HG03354 (cell line): ENCODE measurements around the gene PLEKHA6.
"Not testable (repeated sequence)": the region's sequence is repeated elsewhere in the genome, so short reads cannot be mapped to it uniquely, and the experiment has no call there.

ENCODE experiments used
- ATAC-seq: cut with Tn5 transposase; IDR thresholded peaks from one replicate; pipeline ENCODE4 v1.9.1; 2021; ENCODE audit warnings: mild to moderate bottlenecking; ENCODE audit not compliant: unreplicated experiment, poor library complexity, severe bottlenecking

PLEKHA6 gene

GRCh38 chr1:204341380-204341779 is 18.3 kb downstream of the PLEKHA6 start:
- ATAC-seq = no peak

GRCh38 chr1:204340081-204340889 is 19.4 kb downstream of the PLEKHA6 start:
- ATAC-seq = no peak

GRCh38 chr1:204339541-204339940 is 20.2 kb downstream of the PLEKHA6 start:
- no peak for ATAC-seq

GRCh38 chr1:204338997-204339396 is 20.7 kb downstream of the PLEKHA6 start:
- ATAC-seq = no peak

- ATAC-seq = no peak
Measured at GRCh38 chr1:204338360-204338759, 21.4 kb downstream of the PLEKHA6 start.

- ATAC-seq = no peak
Measured at GRCh38 chr1:204337583-204337982, 22.1 kb downstream of the PLEKHA6 start.

- ATAC-seq = no peak
Measured at GRCh38 chr1:204337036-204337429, 22.7 kb downstream of the PLEKHA6 start.

GRCh38 chr1:204336421-204337035 is 23.2 kb downstream of the PLEKHA6 start:
- ATAC-seq = no peak

- ATAC-seq = no peak
Measured at GRCh38 chr1:204335533-204335932, 24.2 kb downstream of the PLEKHA6 start.

- ATAC-seq = no peak
Measured at GRCh38 chr1:204335085-204335484, 24.6 kb downstream of the PLEKHA6 start.

GRCh38 chr1:204334455-204334854 is 25.3 kb downstream of the PLEKHA6 start:
- no peak for ATAC-seq

- no peak for ATAC-seq
Measured at GRCh38 chr1:204333427-204333826, 26.3 kb downstream of the PLEKHA6 start.

- ATAC-seq = no peak
Measured at GRCh38 chr1:204331847-204332487, 27.8 kb downstream of the PLEKHA6 start.

- no peak for ATAC-seq
Measured at GRCh38 chr1:204331275-204331674, 28.5 kb downstream of the PLEKHA6 start.

- not testable (repeated sequence) for ATAC-seq
Measured at GRCh38 chr1:204327870-204328269, 31.9 kb downstream of the PLEKHA6 start.

GRCh38 chr1:204327359-204327758 is 32.4 kb downstream of the PLEKHA6 start:
- ATAC-seq = no peak

- no peak for ATAC-seq
Measured at GRCh38 chr1:204326771-204327300, 32.9 kb downstream of the PLEKHA6 start.

GRCh38 chr1:204325944-204326343 is 33.8 kb downstream of the PLEKHA6 start:
- no peak for ATAC-seq

GRCh38 chr1:204323887-204324286 is 35.8 kb downstream of the PLEKHA6 start:
- ATAC-seq = no peak

GRCh38 chr1:204322339-204322868 is 37.3 kb downstream of the PLEKHA6 start:
- no peak for ATAC-seq
